Esophagus muscularis mucosa (tissue), 4 donors: ENCODE measurements around the gene PRPH2. TPM values are rescaled to one million over a fixed set of nuclear protein-coding genes. Genes with fewer than 3 reads are reported as not detected.

Source experiments
- DNase-seq: peaks from one replicate; pipeline ENCODE4 v3.0.0-alpha.2; 2017; ENCODE audit errors: extremely low spot score
- H3K27ac ChIP-seq, 4 donors: fragments of 200-600 bp; sonication (generic); replicated peaks in 1 of 4; 1 replicate in 3 of 4; 2 replicates in 1 of 4; pipeline ENCODE4 v1.5.1; 2016 to 2019; ENCODE audit warnings: mild to moderate bottlenecking in 1 of 4
- H3K27me3 ChIP-seq, 4 donors: fragments of 200-600 bp; sonication (generic); one replicate each; pipeline versions ENCODE4 v1.5.1 to v1.6.0; 2016 to 2019
- H3K36me3 ChIP-seq, 4 donors: fragments of 200-600 bp; sonication (generic); one replicate each; pipeline ENCODE4 v1.5.1; 2016 to 2019
- H3K4me1 ChIP-seq, 4 donors: fragments of 200-600 bp; sonication (generic); one replicate each; pipeline ENCODE4 v1.5.1; 2016 to 2019
- H3K4me3 ChIP-seq, 4 donors: fragments of 200-600 bp; sonication (generic); 1 replicate in 2 of 4; 2 replicates in 2 of 4; pipeline ENCODE4 v1.5.1; 2016 to 2019; ENCODE audit warnings: mild to moderate bottlenecking in 4 of 4, moderate library complexity in 1 of 4
- H3K9me3 ChIP-seq, 4 donors: fragments of 200-600 bp; sonication (generic); 1 replicate in 3 of 4; 2 replicates in 1 of 4; pipeline ENCODE4 v1.5.1; 2016 to 2019
- EP300 ChIP-seq: sonication (generic); formaldehyde crosslinking; IDR thresholded peaks from one replicate; pipeline ENCODE4 v1.6.1; 2017; ENCODE audit warnings: antibody characterized with exemption
- POLR2A ChIP-seq: fragments of 450-650 bp; IDR thresholded peaks from one replicate; pipeline ENCODE4 v1.6.1; 2017; ENCODE audit warnings: antibody characterized with exemption, moderate library complexity, mild to moderate bottlenecking, low read depth
- POLR2AphosphoS5 ChIP-seq, 2 donors: sonication (generic); formaldehyde crosslinking; IDR thresholded peaks; one replicate each; pipeline ENCODE4 v1.6.1; 2017; ENCODE audit warnings: antibody characterized with exemption in 2 of 2
- WGBS: methylation state at CpG from one replicate; pipeline ENCODE4 v1.1.5; 2018; 5-methylcytosine and 5-hydroxymethylcytosine counted together
- intact Hi-C: fragments of 100-400 bp; cut with DNase I; formaldehyde crosslinking; loops from one replicate; pipeline ENCODE4 v1.15.1; 2023
- total RNA-seq, 4 donors: library from RNA; depleted of rRNA; stranded (reverse); fragments of >200 nt; gene quantifications; one replicate each; pipeline versions ENCODE4 v1.1.0 to v1.2.1, GENCODE V29; 2016
- TF ChIP-seq, protein P1 (sequence below), 3 experiments: fragments of 200-600 bp in 2 of 3; fragments of 450-650 bp in 1 of 3; sonication (generic) in 2 of 3; IDR thresholded peaks; one replicate each; pipeline ENCODE4 v1.5.1; 2017 to 2019; ENCODE audit warnings: antibody characterized with exemption in 3 of 3, mild to moderate bottlenecking in 2 of 3, moderate library complexity in 1 of 3

The PRPH2 gene
- total RNA-seq, 4 donors from 2014 or later, result 0.42 to 2.0 (median 0.90) TPM

DNA sequence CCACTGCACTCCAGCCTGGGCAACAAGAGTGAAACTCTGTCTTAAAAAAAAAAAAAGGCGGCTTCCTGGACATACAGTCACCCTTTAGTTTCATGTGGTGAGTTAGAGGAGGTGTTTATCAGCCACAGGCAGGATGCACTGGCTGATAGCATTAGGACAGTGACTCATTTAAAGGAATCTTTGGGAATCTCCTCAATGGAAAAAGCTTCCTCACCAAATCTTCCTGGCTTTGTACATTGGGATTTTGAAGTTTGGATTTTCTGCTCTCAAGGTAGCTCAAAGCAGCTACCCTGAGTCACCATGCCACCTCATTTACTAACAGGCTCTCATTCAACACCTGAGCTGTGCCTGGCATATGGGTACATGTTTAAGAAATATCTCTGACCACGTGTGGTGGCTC, 20.2 kb downstream of the PRPH2 start:
- no peak for DNase-seq
- intact Hi-C loops, result no loop called here
- no peaks in the 10 kb centered on the region for H3K9me3 ChIP-seq
- peaks cover 0 to 2% (median 0%) of the 10 kb centered on the region in 4 donors for H3K36me3 ChIP-seq
- no peak overlapping the region for H3K27ac ChIP-seq
- peaks cover 0 to 24% (median 4%) of the 10 kb centered on the region in 4 donors for H3K4me1 ChIP-seq
- TF ChIP-seq POLR2A (no peak), POLR2AphosphoS5 (IDR thresholded peaks at IDR 0.05) (no peak), EP300 (no peak)
- TF ChIP-seq, protein P1, sequence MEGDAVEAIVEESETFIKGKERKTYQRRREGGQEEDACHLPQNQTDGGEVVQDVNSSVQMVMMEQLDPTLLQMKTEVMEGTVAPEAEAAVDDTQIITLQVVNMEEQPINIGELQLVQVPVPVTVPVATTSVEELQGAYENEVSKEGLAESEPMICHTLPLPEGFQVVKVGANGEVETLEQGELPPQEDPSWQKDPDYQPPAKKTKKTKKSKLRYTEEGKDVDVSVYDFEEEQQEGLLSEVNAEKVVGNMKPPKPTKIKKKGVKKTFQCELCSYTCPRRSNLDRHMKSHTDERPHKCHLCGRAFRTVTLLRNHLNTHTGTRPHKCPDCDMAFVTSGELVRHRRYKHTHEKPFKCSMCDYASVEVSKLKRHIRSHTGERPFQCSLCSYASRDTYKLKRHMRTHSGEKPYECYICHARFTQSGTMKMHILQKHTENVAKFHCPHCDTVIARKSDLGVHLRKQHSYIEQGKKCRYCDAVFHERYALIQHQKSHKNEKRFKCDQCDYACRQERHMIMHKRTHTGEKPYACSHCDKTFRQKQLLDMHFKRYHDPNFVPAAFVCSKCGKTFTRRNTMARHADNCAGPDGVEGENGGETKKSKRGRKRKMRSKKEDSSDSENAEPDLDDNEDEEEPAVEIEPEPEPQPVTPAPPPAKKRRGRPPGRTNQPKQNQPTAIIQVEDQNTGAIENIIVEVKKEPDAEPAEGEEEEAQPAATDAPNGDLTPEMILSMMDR (IDR thresholded peaks at IDR 0.05), result no peak
- no peaks in the 10 kb centered on the region for H3K27me3 ChIP-seq
- no peak overlapping the region for H3K4me3 ChIP-seq
- 93% methylated on average over 2 of the region's 2 CpGs for WGBS

GRCh38 chr6:42698217-42698616, 24.2 kb downstream of the PRPH2 start:
- Histone ChIP-seq H3K27ac (no peak overlapping the region), H3K4me1 (peaks cover 17 to 44% (median 32%) of the 10 kb centered on the region in 4 donors), H3K36me3 (peaks cover 0 to 12% (median 3%) of the 10 kb centered on the region in 4 donors), H3K27me3 (no peaks in the 10 kb centered on the region), H3K9me3 (no peaks in the 10 kb centered on the region), H3K4me3 (no peak overlapping the region)
- no peak for TF ChIP-seq POLR2A
- no peak for TF ChIP-seq EP300
- TF ChIP-seq, protein P1 (IDR thresholded peaks at IDR 0.05), result no peak
- TF ChIP-seq POLR2AphosphoS5 (IDR thresholded peaks at IDR 0.05), result no peak
- 81% methylated on average over 11 of the region's 13 CpGs for WGBS
- no peak for DNase-seq
- intact Hi-C loops, result no loop called here

DNA sequence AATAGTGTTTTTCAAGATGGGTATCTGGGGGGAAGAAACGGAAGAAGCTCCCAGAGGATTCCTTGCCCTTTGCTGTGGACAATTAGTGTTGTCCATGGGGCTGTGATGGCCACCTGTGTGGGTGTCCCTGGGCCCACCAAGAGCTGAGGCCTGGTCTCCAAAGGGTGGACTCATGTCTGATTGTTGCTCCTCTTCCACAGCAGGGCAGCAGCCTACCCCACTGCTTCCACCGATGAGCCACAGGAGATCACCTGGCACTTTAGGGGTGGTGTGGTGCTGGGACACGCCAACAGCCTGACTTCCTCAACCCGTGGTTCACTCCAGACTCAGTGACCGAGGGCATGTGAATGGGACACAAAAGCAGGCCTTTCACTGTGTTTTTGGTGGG, 25.1 kb downstream of the PRPH2 start:
- Histone ChIP-seq H3K9me3 (no peaks in the 10 kb centered on the region), H3K36me3 (peaks cover 0 to 21% (median 7%) of the 10 kb centered on the region in 4 donors), H3K4me1 (peaks cover 22 to 50% (median 41%) of the 10 kb centered on the region in 4 donors), H3K4me3 (no peak overlapping the region), H3K27ac (peak overlapping the region in 3 of 4 donors; percentile 30 to 65 (median 54)), H3K27me3 (no peaks in the 10 kb centered on the region)
- TF ChIP-seq, protein P1 (IDR thresholded peaks at IDR 0.05), result no peak
- no peak for TF ChIP-seq POLR2A
- TF ChIP-seq POLR2AphosphoS5 (IDR thresholded peaks at IDR 0.05), result no peak
- no peak for TF ChIP-seq EP300
- intact Hi-C loops, result no loop called here
- DNase-seq, result no peak
- WGBS, result 90% methylated on average over 5 of the region's 5 CpGs

DNA sequence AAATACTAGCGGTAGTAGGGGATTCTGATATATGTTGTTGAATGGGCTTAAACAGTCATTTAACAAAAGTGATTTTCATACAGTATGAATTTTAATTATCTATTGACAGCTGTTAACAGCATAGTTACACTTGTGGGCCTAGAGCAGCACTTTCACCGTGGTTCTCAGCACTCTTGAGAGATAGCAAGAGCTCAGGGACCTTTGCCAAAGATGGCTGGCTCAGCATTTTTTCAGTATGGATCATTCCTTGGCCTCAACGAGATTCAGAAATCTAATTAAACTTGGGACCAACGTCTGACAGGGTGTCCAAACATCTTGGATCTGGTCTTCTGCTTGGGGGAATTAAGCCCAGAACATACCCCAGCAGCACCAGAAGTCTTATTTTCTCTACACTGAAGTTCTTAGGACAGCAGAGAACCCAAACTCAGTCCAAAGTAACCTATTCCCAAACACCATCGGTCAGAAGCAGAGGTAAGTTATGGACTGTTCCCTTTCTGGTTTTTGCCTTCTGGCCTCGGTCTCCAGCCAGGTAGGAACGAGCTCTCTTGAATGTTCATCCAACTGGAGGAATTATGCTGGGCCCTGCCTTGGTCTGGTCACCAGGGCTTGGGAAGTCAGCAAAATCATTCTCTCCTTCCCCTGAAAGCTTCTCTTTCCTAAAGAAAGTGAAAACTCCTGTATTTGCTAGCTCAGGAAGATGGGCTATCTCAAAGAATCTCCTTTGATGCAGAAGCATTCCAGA, 25.7 kb downstream of the PRPH2 start:
- WGBS, result 59% methylated on average over 7 of the region's 7 CpGs
- H3K27ac ChIP-seq, result peak overlapping the region in 3 of 4 donors; percentile 30 to 76 (median 65)
- no peak for DNase-seq

GRCh38 chr6:42694586-42694985, 27.8 kb downstream of the PRPH2 start:
- Histone ChIP-seq H3K4me3 (no peak overlapping the region), H3K9me3 (no peaks in the 10 kb centered on the region), H3K27me3 (no peaks in the 10 kb centered on the region), H3K36me3 (peaks cover 10 to 44% (median 22%) of the 10 kb centered on the region in 4 donors), H3K4me1 (peaks cover 22 to 74% (median 56%) of the 10 kb centered on the region in 4 donors), H3K27ac (peak overlapping the region; percentile 67 to 80 (median 72))
- no peak for DNase-seq
- WGBS, result 40% methylated on average over 4 of the region's 4 CpGs
- TF ChIP-seq POLR2AphosphoS5 (IDR thresholded peaks at IDR 0.05) (no peak), POLR2A (no peak), EP300 (no peak)
- TF ChIP-seq, protein P1 (IDR thresholded peaks at IDR 0.05), result no peak
- intact Hi-C loops, result loop anchor here (5.0 kb wide), 1 partner anchor 33 kb away; no protein-coding TSS in a partner anchor

More for the DNA sequence above, 25.7 kb downstream of the PRPH2 start:
- no peak overlapping the region for H3K4me3 ChIP-seq
- H3K9me3 ChIP-seq, result no peaks in the 10 kb centered on the region
- H3K36me3 ChIP-seq, result peaks cover 0 to 24% (median 7%) of the 10 kb centered on the region in 4 donors
- no peaks in the 10 kb centered on the region for H3K27me3 ChIP-seq
- intact Hi-C loops, result no loop called here
- H3K4me1 ChIP-seq, result peaks cover 22 to 56% (median 47%) of the 10 kb centered on the region in 4 donors
- TF ChIP-seq EP300, result no peak
